Neuronal stem cell (in vitro differentiated cells): ENCODE results near the gene EIF2S3. TPM values are rescaled to one million over a fixed set of nuclear protein-coding genes. Genes with fewer than 3 reads are reported as not detected.

Source experiments
- DNase-seq: peaks from one replicate; pipeline ENCODE4 v3.0.0-alpha.2; 2013; ENCODE audit warnings: low spot score
- H2AFZ ChIP-seq: one replicate; pipeline ENCODE4 v1.6.1; 2013; ENCODE audit warnings: mild to moderate bottlenecking, low read length, inconsistent platforms
- H2AK5ac ChIP-seq: 2 replicates; pipeline ENCODE4 v1.6.1; 2013; ENCODE audit warnings: low read depth, mild to moderate bottlenecking, inconsistent platforms, low read length, moderate library complexity, mixed read lengths
- H2BK120ac ChIP-seq: 2 replicates; pipeline ENCODE4 v1.6.1; 2013; ENCODE audit warnings: low read depth, mild to moderate bottlenecking, inconsistent platforms, low read length, moderate library complexity, mixed read lengths
- H2BK12ac ChIP-seq: one replicate; pipeline ENCODE4 v1.6.1; 2013; ENCODE audit warnings: low read length, inconsistent platforms
- H2BK15ac ChIP-seq: 2 replicates; pipeline ENCODE4 v1.6.1; 2013; ENCODE audit warnings: mild to moderate bottlenecking, low read length, inconsistent platforms, mixed read lengths
- H2BK5ac ChIP-seq: one replicate; pipeline ENCODE4 v1.6.1; 2013; ENCODE audit warnings: inconsistent platforms, mild to moderate bottlenecking, low read length, moderate library complexity
- H3K14ac ChIP-seq: one replicate; pipeline ENCODE4 v1.6.1; 2013; ENCODE audit warnings: low read length, inconsistent platforms
- H3K18ac ChIP-seq: 2 replicates; pipeline ENCODE4 v1.6.1; 2013; ENCODE audit warnings: low read length, inconsistent platforms
- H3K23ac ChIP-seq: 2 replicates; pipeline ENCODE4 v1.6.1; 2013; ENCODE audit warnings: low read depth, mild to moderate bottlenecking, mixed read lengths, low read length, inconsistent platforms; ENCODE audit not compliant: poor library complexity
- H3K27ac ChIP-seq: replicated peaks from 3 replicates; pipeline ENCODE4 v1.5.1; 2013; ENCODE audit warnings: low read length, inconsistent platforms
- H3K27me3 ChIP-seq, 3 experiments: 2 replicates each; pipeline ENCODE4 v1.6.1; 2013; ENCODE audit warnings: low read length in 3 of 3, mild to moderate bottlenecking in 2 of 3, inconsistent platforms in 1 of 3, low read depth in 1 of 3, mixed read lengths in 1 of 3, moderate library complexity in 1 of 3; ENCODE audit not compliant: control insufficient read depth in 3 of 3, insufficient read depth in 3 of 3
- H3K36me3 ChIP-seq, 2 donors: replicated peaks in 1 of 2; 2 replicates each; pipeline ENCODE4 v1.6.1; 2013; ENCODE audit warnings: low read length in 2 of 2; ENCODE audit not compliant: control insufficient read depth in 2 of 2, insufficient read depth in 2 of 2
- H3K4ac ChIP-seq: 2 replicates; pipeline ENCODE4 v1.6.1; 2013; ENCODE audit warnings: inconsistent platforms, mild to moderate bottlenecking, low read length, moderate library complexity
- H3K4me1 ChIP-seq, 2 donors: 1 replicate in 1 of 2; 2 replicates in 1 of 2; pipeline ENCODE4 v1.6.1; 2013; ENCODE audit warnings: low read length in 2 of 2, low read depth in 1 of 2; ENCODE audit not compliant: control insufficient read depth in 2 of 2, insufficient read depth in 1 of 2
- H3K4me2 ChIP-seq: one replicate; pipeline ENCODE4 v1.6.1; 2013; ENCODE audit warnings: mild to moderate bottlenecking, low read length, inconsistent platforms; ENCODE audit not compliant: insufficient read depth, poor library complexity, severe bottlenecking
- H3K4me3 ChIP-seq, 2 donors: 2 replicates each; pipeline ENCODE4 v1.5.1; 2013; ENCODE audit warnings: low read length in 2 of 2, mild to moderate bottlenecking in 2 of 2, inconsistent platforms in 1 of 2, moderate library complexity in 1 of 2
- H3K79me1 ChIP-seq: one replicate; pipeline ENCODE4 v1.6.1; 2013; ENCODE audit warnings: low read depth, mild to moderate bottlenecking, inconsistent platforms, low read length, moderate library complexity
- H3K9ac ChIP-seq: one replicate; pipeline ENCODE4 v1.6.1; 2013; ENCODE audit warnings: mild to moderate bottlenecking, low read depth, low read length, inconsistent platforms; ENCODE audit not compliant: poor library complexity
- H3K9me3 ChIP-seq, 2 donors: replicated peaks in 1 of 2; 2 replicates each; pipeline versions ENCODE3 to v1.6.1; 2013; ENCODE audit warnings: low read length in 2 of 2, mild to moderate bottlenecking in 2 of 2, inconsistent platforms in 1 of 2, low read depth in 1 of 2, mixed read lengths in 1 of 2, moderate library complexity in 1 of 2; ENCODE audit not compliant: control insufficient read depth in 2 of 2, insufficient read depth in 1 of 2
- H4K8ac ChIP-seq: one replicate; pipeline ENCODE4 v1.6.1; 2013; ENCODE audit warnings: low read depth, mild to moderate bottlenecking, inconsistent platforms, low read length, moderate library complexity
- H4K91ac ChIP-seq: one replicate; pipeline ENCODE4 v1.6.1; 2013; ENCODE audit warnings: low read length, low read depth, mild to moderate bottlenecking, inconsistent platforms; ENCODE audit not compliant: poor library complexity
- WGBS, 2 donors: extraction: QIAGEN DNeasy Blood & Tissue Kit; methylation state at CpG; one replicate each; pipeline ENCODE4 v1.1.7; 2013; ENCODE audit warnings: missing lambda C conversion rate in 2 of 2, mixed read lengths in 1 of 2; ENCODE audit not compliant: insufficient read length in 2 of 2, insufficient replicate concordance in 1 of 2; ENCODE audit errors: extremely low coverage in 2 of 2; 5-methylcytosine and 5-hydroxymethylcytosine counted together
- polyA plus RNA-seq, 2 experiments: library from polyadenylated mRNA; stranded (reverse); fragments of 200-250 nt; gene quantifications; one replicate each; pipeline ENCODE4 v1.2.3, GENCODE V29; 2013

The EIF2S3 gene
- 115 TPM for polyA plus RNA-seq (2013, experiment 1 of 2)
- 117 TPM for polyA plus RNA-seq (2013, experiment 2 of 2)

- Histone ChIP-seq H3K27me3 (no peaks in the 10 kb centered on the region), H3K4ac (no peak within 1 kb of the TSS), H2AFZ (peak within 1 kb of the TSS; percentile 88), H3K79me1 (no peaks in the 10 kb centered on the region), H2AK5ac (no peak within 1 kb of the TSS), H2BK120ac (no peak within 1 kb of the TSS), H3K14ac (no peak within 1 kb of the TSS), H3K23ac (no peak within 1 kb of the TSS), H2BK12ac (no peak within 1 kb of the TSS), H3K36me3 (peaks cover 0 to 19% of the 10 kb centered on the region in 2 donors), H2BK5ac (peak within 1 kb of the TSS; percentile 11), H3K18ac (peak within 1 kb of the TSS; percentile 90), H3K4me2 (peak within 1 kb of the TSS; percentile 56), H3K9ac (peak within 1 kb of the TSS; percentile 86), H3K9me3 (no peaks in the 10 kb centered on the region), H2BK15ac (no peak within 1 kb of the TSS), H4K91ac (no peak within 1 kb of the TSS), H4K8ac (no peak within 1 kb of the TSS), H3K27ac (peak within 1 kb of the TSS; percentile 90), H3K4me1 (peaks cover 1 to 2% of the 10 kb centered on the region in 2 donors), H3K4me3 (peak within 1 kb of the TSS; percentile 37 to 97)
- WGBS, 2 donors: no CpG with 5 or more reads among the region's 57 CpGs
- peak; percentile 80 for DNase-seq
These were observed at the start of gene EIF2S3 for GRCh38 chrX:24054182-24055042. TSS of gene EIF2S3 (plus strand) at chrX:24054956. CDS start at chrX:24054969, 13 bp downstream.

- DNase-seq: no peak
- no CpG with 5 or more reads among the region's 1 CpG for WGBS, 2 donors
These were observed 49.7 kb upstream of the EIF2S3 start for GRCh38 chrX:24005028-24005427.

DNA sequence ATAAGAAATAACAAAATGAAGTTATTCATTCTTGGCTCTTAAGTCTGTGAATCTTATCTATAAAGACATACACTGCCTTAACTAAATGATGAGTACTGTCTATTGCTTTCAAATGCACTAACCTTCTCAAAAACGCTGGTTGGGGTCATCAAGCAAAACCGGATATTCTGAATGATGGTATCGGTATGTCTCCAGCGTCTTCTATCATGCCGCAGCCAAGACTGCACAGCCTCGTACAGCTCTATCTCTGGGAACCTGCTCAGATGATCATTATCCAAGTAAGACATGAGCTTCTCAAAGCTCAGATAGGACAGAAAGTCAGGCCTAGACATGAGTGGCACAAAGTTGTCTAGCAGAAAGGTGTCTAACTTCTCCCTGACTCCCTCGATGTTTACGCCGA, 48.9 kb upstream of the EIF2S3 start:
- Histone ChIP-seq H4K91ac (no peak overlapping the region), H3K4me2 (no peak overlapping the region), H4K8ac (no peak overlapping the region), H2AFZ (no peak overlapping the region), H3K23ac (no peak overlapping the region), H3K9me3 (no peaks in the 10 kb centered on the region), H3K27ac (no peak overlapping the region), H2BK120ac (no peak overlapping the region), H3K14ac (no peak overlapping the region), H3K4me1 (no peaks in the 10 kb centered on the region), H2BK12ac (no peak overlapping the region), H2AK5ac (no peak overlapping the region), H2BK15ac (no peak overlapping the region), H3K36me3 (peaks cover 2 to 46% of the 10 kb centered on the region in 2 donors), H3K4me3 (no peak overlapping the region), H3K27me3 (no peaks in the 10 kb centered on the region), H3K79me1 (no peaks in the 10 kb centered on the region), H3K9ac (no peak overlapping the region), H2BK5ac (no peak overlapping the region), H3K18ac (no peak overlapping the region), H3K4ac (no peak overlapping the region)
- DNase-seq: no peak
- WGBS, 2 donors: no CpG with 5 or more reads among the region's 9 CpGs

More at GRCh38 chrX:24005028-24005427, 49.7 kb upstream of the EIF2S3 start:
- peaks cover 2 to 51% of the 10 kb centered on the region in 2 donors for H3K36me3 ChIP-seq
- no peak overlapping the region for H3K9ac ChIP-seq
- no peak overlapping the region for H3K14ac ChIP-seq
- no peak overlapping the region for H4K8ac ChIP-seq
- no peak overlapping the region for H2BK120ac ChIP-seq
- H2BK5ac ChIP-seq: no peak overlapping the region
- no peaks in the 10 kb centered on the region for H3K79me1 ChIP-seq
- no peak overlapping the region for H2BK15ac ChIP-seq
- H3K9me3 ChIP-seq: no peaks in the 10 kb centered on the region
- no peak overlapping the region for H3K4me3 ChIP-seq
- no peak overlapping the region for H2AFZ ChIP-seq
- no peak overlapping the region for H3K4me2 ChIP-seq
- H3K23ac ChIP-seq: no peak overlapping the region
- H3K27ac ChIP-seq: no peak overlapping the region
- no peaks in the 10 kb centered on the region for H3K27me3 ChIP-seq
- H3K4ac ChIP-seq: no peak overlapping the region
- no peak overlapping the region for H4K91ac ChIP-seq
- no peak overlapping the region for H2AK5ac ChIP-seq
- no peaks in the 10 kb centered on the region for H3K4me1 ChIP-seq
- no peak overlapping the region for H3K18ac ChIP-seq
- no peak overlapping the region for H2BK12ac ChIP-seq

GRCh38 chrX:24012266-24012665, 42.5 kb upstream of the EIF2S3 start:
- H3K36me3 ChIP-seq: peaks cover 0 to 11% of the 10 kb centered on the region in 2 donors
- no peak overlapping the region for H4K91ac ChIP-seq
- H4K8ac ChIP-seq: no peak overlapping the region
- no peak overlapping the region for H3K4ac ChIP-seq
- DNase-seq: no peak
- no peak overlapping the region for H2BK15ac ChIP-seq
- no peaks in the 10 kb centered on the region for H3K79me1 ChIP-seq
- H2BK12ac ChIP-seq: no peak overlapping the region
- no CpG with 5 or more reads among the region's 1 CpG for WGBS, 2 donors
- H3K9me3 ChIP-seq: no peaks in the 10 kb centered on the region
- H3K4me3 ChIP-seq: no peak overlapping the region
- H3K23ac ChIP-seq: no peak overlapping the region
- H3K14ac ChIP-seq: no peak overlapping the region
- H3K27ac ChIP-seq: no peak overlapping the region
- no peak overlapping the region for H2BK120ac ChIP-seq
- H3K18ac ChIP-seq: no peak overlapping the region
- no peak overlapping the region for H3K9ac ChIP-seq
- no peak overlapping the region for H2AK5ac ChIP-seq
- H2AFZ ChIP-seq: no peak overlapping the region
- H3K4me1 ChIP-seq: no peaks in the 10 kb centered on the region
- H3K27me3 ChIP-seq: no peaks in the 10 kb centered on the region
- no peak overlapping the region for H3K4me2 ChIP-seq
- no peak overlapping the region for H2BK5ac ChIP-seq
